HG03135 (cell line): ENCODE results near the gene ERC2.
"Not testable (repeated sequence)": the region's sequence is repeated elsewhere in the genome, so short reads cannot be mapped to it uniquely, and the experiment has no call there.

ENCODE experiments used
- ATAC-seq: cut with Tn5 transposase; IDR thresholded peaks from one replicate; pipeline ENCODE4 v1.9.1; 2021; ENCODE audit warnings: mild to moderate bottlenecking, moderate library complexity; ENCODE audit not compliant: unreplicated experiment

ERC2 gene

GRCh38 chr3:55859305-55859704 lies 609.0 kb downstream of the ERC2 start:
- ATAC-seq = no peak

- no peak for ATAC-seq
Observed at GRCh38 chr3:55858727-55859126, 609.5 kb downstream of the ERC2 start.

GRCh38 chr3:55858302-55858701 lies 610.0 kb downstream of the ERC2 start:
- no peak for ATAC-seq

DNA sequence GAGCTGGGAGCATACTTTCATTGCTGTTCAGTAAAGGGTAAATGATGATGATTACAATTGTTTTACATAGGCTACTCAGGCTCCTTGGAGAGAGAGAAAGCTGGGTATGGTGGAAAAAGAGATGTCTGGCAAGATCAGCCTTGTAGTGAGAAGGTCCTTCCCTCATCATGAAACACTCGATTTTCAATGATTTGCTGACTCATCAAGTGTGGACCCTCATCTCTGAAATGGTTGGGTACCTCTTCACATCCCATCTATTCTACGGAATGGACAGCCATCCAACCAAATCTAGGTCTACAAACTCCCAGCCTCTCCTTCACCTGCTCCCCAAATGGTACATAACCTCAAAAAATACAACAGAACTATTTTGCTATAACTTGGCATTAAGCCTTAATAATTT lies 610.6 kb downstream of the ERC2 start:
- ATAC-seq = no peak

- ATAC-seq = no peak
Observed at GRCh38 chr3:55855311-55855710, 613.0 kb downstream of the ERC2 start.

DNA sequence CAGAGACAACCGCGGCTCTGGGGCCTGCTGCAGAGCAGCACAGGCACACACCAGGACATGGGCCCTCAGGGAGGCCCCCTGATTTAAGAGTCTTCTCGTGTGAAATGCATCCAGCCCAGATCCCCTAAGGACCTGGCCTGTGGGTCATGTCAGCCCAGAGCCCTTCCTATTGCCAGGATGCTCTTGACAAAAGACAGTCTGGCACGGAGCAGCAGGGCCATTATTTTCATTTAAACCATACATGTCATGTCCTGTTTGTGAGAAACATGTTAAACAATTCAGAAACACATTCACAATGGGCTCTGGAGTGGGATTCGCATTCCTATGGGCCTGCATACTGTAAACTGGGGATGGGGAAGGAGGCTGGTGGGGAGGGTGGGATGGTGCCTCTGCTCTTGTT lies 613.8 kb downstream of the ERC2 start:
- ATAC-seq = no peak

DNA sequence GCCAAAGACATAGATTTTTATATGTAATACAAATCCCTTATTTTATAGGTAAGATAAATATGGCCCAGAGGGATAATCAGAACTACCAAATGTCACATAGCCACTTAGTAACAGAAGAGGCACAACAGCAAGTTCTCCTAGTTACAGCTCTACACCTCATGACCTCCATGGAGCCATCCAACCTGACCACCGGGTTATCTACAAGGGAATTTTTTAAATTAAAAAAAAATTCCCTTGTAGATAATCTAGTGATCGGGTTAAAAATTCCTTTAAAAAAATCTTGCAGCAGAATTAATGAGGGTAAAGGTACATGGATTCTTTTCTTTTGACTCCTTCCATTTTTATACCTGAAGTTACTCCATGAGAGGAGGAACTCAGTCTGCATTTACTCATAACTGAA lies 615.9 kb downstream of the ERC2 start:
- no peak for ATAC-seq

DNA sequence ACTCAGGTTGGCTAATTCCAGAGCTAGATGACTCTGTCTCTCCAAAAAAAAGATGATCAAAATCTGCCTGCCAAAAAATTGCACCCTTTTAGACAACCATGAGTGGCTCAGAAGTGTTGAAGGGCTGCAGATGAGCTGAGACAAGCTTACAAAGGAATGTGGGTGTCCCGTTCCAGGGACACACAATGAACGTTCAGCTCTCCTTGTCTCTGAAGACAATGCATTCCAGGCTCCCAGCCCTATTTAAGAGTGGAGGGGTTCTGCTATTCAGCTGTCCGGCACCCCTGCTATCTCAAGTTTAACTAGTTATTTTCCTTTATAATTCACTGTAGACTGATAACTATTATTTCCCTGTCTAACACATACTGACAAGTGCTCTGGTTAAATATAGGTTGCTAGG lies 626.1 kb downstream of the ERC2 start:
- ATAC-seq = no peak

DNA sequence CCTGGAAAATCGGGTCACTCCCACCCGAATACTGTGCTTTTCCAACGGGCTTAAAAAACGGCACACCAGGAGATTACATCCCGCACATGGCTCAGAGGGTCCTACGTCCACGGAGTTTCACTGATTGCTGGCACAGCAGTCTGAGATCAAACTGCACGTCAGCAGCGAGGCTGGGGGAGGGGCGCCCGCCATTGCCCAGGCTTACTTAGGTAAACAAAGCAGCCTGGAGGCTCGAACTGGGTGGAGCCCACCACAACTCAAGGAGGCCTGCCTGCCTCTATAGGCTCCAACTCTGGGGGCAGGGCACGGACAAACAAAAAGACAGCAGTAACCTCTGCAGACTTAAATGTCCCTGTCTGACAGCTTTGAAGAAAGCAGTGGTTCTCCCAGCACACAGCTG lies 636.4 kb downstream of the ERC2 start:
- not testable (repeated sequence) for ATAC-seq

GRCh38 chr3:55828712-55829111 lies 639.6 kb downstream of the ERC2 start:
- ATAC-seq = no peak

DNA sequence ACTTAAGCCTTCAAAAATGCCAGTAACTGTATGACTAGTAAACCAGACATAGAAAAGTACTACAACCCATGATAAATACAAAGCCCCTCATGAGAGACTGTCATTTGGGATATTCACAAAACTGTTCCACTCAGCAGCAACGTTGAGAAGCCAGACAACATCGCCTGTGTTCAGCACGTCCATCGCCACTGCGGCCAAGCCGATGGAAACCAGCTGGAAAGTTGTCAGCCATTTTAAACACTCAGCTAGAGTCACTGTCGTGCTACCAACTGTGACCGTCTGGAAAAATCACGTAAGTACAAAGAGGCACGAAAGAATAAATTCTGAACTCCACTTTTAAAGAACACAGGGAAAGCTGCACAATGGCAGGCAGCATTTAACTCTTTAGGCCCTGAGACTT lies 640.5 kb downstream of the ERC2 start:
- ATAC-seq = no peak

DNA sequence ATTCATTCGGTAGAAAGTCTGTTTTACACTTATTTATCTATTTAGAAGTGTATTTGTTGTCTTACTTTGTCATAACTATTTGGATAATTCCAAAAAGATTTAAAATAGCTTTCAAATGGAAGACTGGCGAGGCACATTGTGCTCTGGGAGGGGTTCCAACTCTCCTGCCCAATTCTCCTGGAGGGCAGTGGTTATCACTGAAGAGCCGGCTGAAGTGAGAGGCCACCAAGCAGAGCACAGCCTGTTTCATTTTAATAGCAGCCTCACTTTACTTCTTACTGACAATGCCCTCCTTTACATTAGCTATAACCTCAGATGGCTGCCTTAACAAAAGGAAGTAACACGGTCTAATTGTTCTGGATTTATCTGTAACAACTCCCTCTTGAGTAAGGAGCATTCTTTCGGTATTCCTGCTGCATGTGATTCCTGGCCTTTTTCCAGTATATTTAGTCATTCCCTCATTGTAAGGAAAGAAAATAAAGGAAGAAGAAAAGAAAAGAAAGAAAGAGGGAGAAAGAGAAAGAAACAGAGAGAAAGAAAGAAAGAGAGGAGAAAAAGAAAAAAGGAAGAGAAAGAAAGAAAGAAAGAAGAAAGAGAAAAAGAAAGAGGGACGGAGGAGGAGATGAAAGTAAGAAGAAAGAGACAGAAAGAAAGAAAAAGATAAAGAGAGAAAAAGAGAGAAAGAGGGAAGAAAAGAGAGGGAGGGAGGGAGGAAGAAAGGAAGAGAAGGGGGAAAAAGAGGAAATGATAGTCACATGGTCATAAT lies 641.4 kb downstream of the ERC2 start:
- no peak for ATAC-seq

DNA sequence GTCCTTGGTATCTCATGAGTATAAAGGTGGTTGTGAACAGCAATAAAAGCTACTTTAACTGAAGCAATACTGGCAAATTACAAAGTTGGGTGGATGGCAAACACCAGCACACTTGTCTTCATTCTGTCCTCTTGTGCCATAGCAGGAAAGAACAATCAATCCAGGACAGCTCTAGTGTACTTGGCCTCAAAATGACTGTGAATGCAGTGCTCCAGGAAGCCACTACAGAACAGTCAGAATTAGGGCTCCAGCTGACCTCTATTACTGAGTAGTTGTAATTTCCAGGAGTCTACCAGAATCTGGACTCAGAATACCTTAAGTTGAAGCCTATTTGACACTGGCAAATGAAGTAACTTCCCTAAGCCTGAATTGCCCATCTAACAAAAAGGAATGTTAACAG lies 642.2 kb downstream of the ERC2 start:
- no peak for ATAC-seq

DNA sequence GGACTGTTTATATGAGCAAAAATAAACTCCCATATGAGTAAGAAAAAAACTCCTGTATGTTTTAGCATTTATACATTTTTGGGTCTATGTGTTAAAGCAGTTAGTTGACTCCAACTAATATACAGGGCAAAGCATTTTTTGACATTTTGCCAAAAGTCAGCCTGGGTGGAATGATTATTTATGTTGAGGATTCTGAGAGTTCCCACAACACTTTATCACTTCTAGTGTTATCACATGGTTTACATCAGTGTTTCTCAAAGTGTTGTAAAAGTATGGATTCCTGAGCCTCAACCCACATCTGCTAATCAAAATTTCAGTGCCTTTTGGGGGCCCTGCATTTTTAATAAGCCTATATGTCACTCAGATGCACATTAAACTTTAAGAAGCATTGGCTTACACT lies 643.9 kb downstream of the ERC2 start:
- ATAC-seq = no peak

GRCh38 chr3:55823829-55824228 lies 644.4 kb downstream of the ERC2 start:
- ATAC-seq = no peak

- ATAC-seq = no peak
Observed at GRCh38 chr3:55823001-55823400, 645.3 kb downstream of the ERC2 start.

DNA sequence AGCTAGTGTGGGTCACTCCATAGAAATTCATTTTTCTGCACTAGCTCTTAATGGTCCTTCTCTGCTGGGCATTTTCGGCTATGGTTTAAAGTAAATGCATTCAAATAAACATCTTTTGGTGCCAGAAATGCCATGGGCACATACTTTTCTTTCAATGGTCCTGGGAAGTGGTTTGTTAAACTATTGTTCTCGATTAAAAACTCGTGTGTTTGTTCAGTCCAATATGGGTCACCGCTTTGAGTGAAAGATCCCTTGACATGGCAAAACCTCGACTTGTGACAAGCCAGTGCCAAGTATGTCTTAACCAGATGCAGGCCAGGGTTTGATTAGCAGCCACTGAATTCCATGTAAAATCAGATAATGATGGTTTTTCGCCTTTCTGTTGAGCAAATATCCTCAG lies 649.3 kb downstream of the ERC2 start:
- no peak for ATAC-seq

DNA sequence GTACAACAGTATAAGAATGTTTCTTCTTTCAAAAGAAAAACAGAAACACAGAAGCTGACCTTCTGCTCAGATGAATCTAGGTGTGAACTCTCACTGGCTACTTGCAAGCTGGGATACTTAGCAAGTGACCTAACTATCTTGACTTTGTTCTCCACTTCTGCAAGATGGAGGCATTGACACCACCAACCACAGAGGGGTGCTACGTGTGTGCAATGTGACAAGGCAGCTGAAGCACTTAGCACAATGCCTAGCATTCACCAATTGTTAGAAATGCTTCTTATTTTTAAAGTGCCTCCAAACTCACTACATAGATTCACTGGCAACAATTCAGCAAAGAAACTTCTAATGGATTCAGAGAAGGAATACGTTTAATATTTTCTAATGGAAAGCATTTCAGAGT lies 649.8 kb downstream of the ERC2 start:
- no peak for ATAC-seq

DNA sequence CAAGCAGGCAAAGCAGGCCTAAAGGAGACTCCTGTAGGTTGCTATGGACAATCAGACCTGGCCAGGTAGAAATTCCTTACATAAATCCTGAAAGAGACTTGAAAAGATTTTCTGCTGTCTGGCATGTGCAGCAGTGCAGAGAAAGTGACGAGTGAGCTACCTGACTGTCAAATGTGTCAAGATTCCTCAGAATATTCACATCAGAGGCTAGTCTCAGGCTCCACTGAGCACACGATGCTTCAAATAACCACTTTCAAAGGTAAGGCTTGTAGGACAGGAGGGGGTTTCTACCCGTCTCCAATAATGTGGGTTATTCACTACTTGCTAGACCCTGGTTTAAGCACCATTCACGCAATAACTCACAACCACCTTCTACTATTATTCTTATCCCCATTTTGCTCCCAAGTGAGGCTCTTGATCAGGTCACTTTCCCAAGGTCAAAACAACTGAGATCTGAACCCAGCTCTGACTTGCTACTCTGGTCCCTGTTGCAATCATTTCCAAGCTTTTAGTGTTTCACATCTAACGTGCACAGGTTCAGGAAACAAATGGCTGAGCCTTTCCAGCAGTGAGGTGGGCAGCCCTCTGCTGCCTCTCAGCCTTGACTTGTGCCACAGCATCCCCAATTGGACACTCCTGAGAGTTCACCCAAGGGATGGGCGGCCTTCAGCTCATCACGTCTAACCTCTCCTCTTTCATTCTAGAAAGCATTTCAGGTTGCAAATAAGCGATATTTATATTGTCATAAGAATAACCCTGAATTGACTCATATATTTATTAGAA lies 651.3 kb downstream of the ERC2 start:
- ATAC-seq = no peak

GRCh38 chr3:55815262-55815661 lies 653.0 kb downstream of the ERC2 start:
- no peak for ATAC-seq

DNA sequence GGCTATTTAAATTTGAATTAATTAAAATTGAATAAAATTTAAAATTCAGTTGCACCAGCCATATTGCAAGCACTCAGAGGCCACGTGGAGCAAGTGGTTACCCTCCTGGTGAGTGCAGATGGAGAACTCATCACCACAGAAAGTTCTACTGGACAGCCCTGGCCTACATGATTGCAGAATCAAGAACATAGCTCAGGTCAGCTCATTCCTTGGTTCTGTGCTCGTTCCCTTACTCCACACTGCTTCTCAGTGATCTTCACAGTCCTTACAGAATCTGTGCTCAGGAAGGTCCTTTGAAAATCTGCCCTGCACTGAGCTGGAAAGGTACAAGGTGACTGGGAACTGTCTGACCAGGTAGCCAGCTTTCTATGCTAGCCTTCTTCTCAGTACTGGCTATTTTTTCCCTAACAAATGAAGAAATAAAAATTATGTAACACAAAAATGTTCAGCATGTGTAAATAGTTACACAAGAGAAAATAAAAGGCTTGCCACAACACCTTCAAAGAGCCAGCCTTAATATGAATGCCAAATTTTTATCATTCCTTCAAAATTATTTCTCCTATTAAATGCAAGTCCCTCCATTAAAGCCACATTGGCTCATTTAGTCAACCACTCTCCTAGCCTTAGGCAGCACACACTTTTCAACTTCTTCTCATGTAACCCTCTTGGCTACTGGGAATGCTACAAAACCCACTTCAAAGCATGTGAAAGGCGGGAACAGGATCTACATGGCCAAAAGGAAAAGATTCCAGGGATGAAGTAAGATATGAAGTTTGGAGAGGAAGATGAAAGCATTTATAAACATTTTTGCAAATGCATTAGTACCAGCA lies 654.8 kb downstream of the ERC2 start:
- ATAC-seq = no peak
